A549 treated with GW870086 at 1 μM for 4 hours (cell line): Measurements from ENCODE around the gene OR4E2. TPM values are rescaled to one million over a fixed set of nuclear protein-coding genes. Genes with fewer than 3 reads are reported as not detected.

Experiments
- total RNA-seq: library from RNA; stranded (reverse); fragments of 200-300 nt; extraction: Qiagen RNA extraction; gene quantifications from 5 replicates; pipeline ENCODE4 v1.2.3, GENCODE V29; 2022; ENCODE audit warnings: low read depth

The OR4E2 gene
- total RNA-seq, result not detected in 5 replicates

GRCh38 chr14:21653331-21653885 lies at the start of gene OR4E2:
OR4E2 (plus strand) TSS chr14:21653835; CDS start chr14:21665083, 11,248 bp downstream.

GRCh38 chr14:21634840-21635239 lies 18.8 kb upstream of the OR4E2 start, which contains the start of gene OR10G2:
OR10G2 (minus strand) TSS chr14:21634940; CDS start chr14:21634842, 98 bp downstream.

GRCh38 chr14:21673718-21674117 lies 20.1 kb downstream of the OR4E2 start, which contains the start of gene OR4E1:
OR4E1 (minus strand) TSS chr14:21673818; CDS start chr14:21670935, 2,883 bp downstream.

Other genes with a start within 250 kb of the OR4E2 start
- gene CHD8, start 197.7 kb upstream of the OR4E2 start, total RNA-seq, result 38.6 to 42.7 TPM (median 40.3 TPM) in 5 replicates
- gene RAB2B, start 176.9 kb upstream of the OR4E2 start, total RNA-seq, result 10.8 to 15.1 TPM (median 12.6 TPM) in 5 replicates
- 50.9 to 71.2 TPM (median 66.9 TPM) in 5 replicates for gene TOX4, start 176.6 kb upstream of the OR4E2 start, total RNA-seq
- 41.6 to 49.0 TPM (median 47.9 TPM) in 5 replicates for gene METTL3, start 142.5 kb upstream of the OR4E2 start, total RNA-seq
- gene SALL2, start 127.5 kb upstream of the OR4E2 start, total RNA-seq, result 0.73 to 1.3 TPM (median 0.85 TPM) in 5 replicates
- not detected in 5 replicates for gene OR10G3, start 73.8 kb upstream of the OR4E2 start, total RNA-seq
- gene OR10G2, start 18.9 kb upstream of the OR4E2 start, total RNA-seq, result not detected in 5 replicates
- not detected in 5 replicates for gene OR4E1, start 20.0 kb downstream of the OR4E2 start, total RNA-seq